A549 (cell line): ENCODE measurements around the gene KIFC3. TPM values are rescaled to one million over a fixed set of nuclear protein-coding genes. Genes with fewer than 3 reads are reported as not detected.
"Not testable (repeated sequence)": the region's sequence is repeated elsewhere in the genome, so short reads cannot be mapped to it uniquely, and the experiment has no call there.

Experiments
- ATAC-seq, 2 experiments: fragments of 200-7000 bp in 1 of 2; fragments of >200 bp in 1 of 2; cut with Nextera tagmentation in 1 of 2; cut with Tn5 transposase in 1 of 2; 3 replicates each; pipeline versions ENCODE4 v1.8.0 to v1.9.1; 2018 to 2020; ENCODE audit warnings: mild to moderate bottlenecking in 1 of 2, moderate library complexity in 1 of 2
- CTCF ChIA-PET: fragments of 300-600 bp; sonication (Branson Sonifier 250); formaldehyde crosslinking; extraction: SDS; loops from one replicate; lab custom pipeline; 2021; ENCODE audit warnings: antibody characterized with exemption, inconsistent platforms; lab: Yijun Ruan, JAX
- POLR2A ChIA-PET: fragments of 350-600 bp; formaldehyde crosslinking; extraction: SDS; loops from one replicate; lab custom pipeline; 2021; ENCODE audit warnings: antibody characterized with exemption, inconsistent platforms; lab: Yijun Ruan, JAX
- DNase-seq, 2 experiments: peaks; one replicate each; pipeline versions ENCODE4 v3.0.0 to v3.0.0-alpha.2; 2011 to 2016; ENCODE audit warnings: low read depth in 1 of 2, low spot score in 1 of 2
- FAIRE-seq: peaks from 2 replicates; lab custom pipeline; 2011; peaks lifted over from hg19 to GRCh38; lab: Jason Lieb, UNC
- H3K27ac ChIP-seq, 2 experiments: fragments of >200 bp; sonication (Bioruptor Twin); formaldehyde crosslinking; 3 replicates each; pipeline ENCODE4 v1.5.1; 2016 to 2017
- H3K4me1 ChIP-seq: fragments of >200 bp; sonication (Bioruptor Twin); formaldehyde crosslinking; 3 replicates; pipeline ENCODE4 v1.6.1; 2016
- H3K4me2 ChIP-seq: fragments of >200 bp; sonication (Bioruptor Twin); formaldehyde crosslinking; 3 replicates; pipeline ENCODE4 v1.6.1; 2016
- H3K4me3 ChIP-seq: fragments of >200 bp; sonication (Bioruptor Twin); formaldehyde crosslinking; 3 replicates; pipeline ENCODE4 v1.5.1; 2016
- H3K9me3 ChIP-seq: fragments of >200 bp; sonication (Bioruptor Twin); formaldehyde crosslinking; 3 replicates; pipeline ENCODE4 v1.6.1; 2016
- BHLHE40 ChIP-seq: IDR thresholded peaks from 2 replicates; pipeline ENCODE4 v1.6.1; 2012; ENCODE audit warnings: low read depth, low read length, inconsistent platforms
- CEBPB ChIP-seq, 2 experiments: fragments of >200 bp in 1 of 2; sonication (Bioruptor Twin) in 1 of 2; formaldehyde crosslinking in 1 of 2; IDR thresholded peaks; 2 replicates each; pipeline ENCODE4 v1.6.1; 2012 to 2016
- FOSB ChIP-seq: fragments of 250-450 bp; sonication (Bioruptor Pico); IDR thresholded peaks from 2 replicates; pipeline ENCODE4 v1.5.0; 2020; ENCODE audit warnings: mild to moderate bottlenecking, moderate library complexity
- FOSL2 ChIP-seq, 2 experiments: fragments of 450-650 bp in 1 of 2; fragments of >200 bp in 1 of 2; sonication (Bioruptor Twin) in 1 of 2; formaldehyde crosslinking; IDR thresholded peaks; 2 replicates each; pipeline versions ENCODE4 v1.5.0 to v1.6.1; 2016 to 2020; ENCODE audit warnings: mild to moderate bottlenecking in 1 of 2, moderate library complexity in 1 of 2
- FOXS1 ChIP-seq: fragments of 250-450 bp; sonication (Bioruptor Pico); IDR thresholded peaks from 2 replicates; pipeline ENCODE4 v1.5.0; 2020; ENCODE audit warnings: mild to moderate bottlenecking, moderate library complexity
- HOXA7 ChIP-seq: fragments of 250-450 bp; sonication (Bioruptor Pico); IDR thresholded peaks from 2 replicates; pipeline ENCODE4 v1.5.0; 2020; ENCODE audit warnings: mild to moderate bottlenecking, moderate library complexity
- JUN ChIP-seq, 2 experiments: fragments of >200 bp; sonication (Bioruptor Twin); formaldehyde crosslinking; IDR thresholded peaks; 2 replicates in 1 of 2; 3 replicates in 1 of 2; pipeline ENCODE4 v1.6.1; 2016 to 2017
- KDM5A ChIP-seq: fragments of 200-600 bp; sonication (generic); IDR thresholded peaks from 2 replicates; pipeline ENCODE4 v1.6.1; 2016; ENCODE audit warnings: antibody characterized with exemption, mild to moderate bottlenecking
- MAFK ChIP-seq: fragments of 450-650 bp; IDR thresholded peaks from 2 replicates; pipeline ENCODE4 v1.6.1; 2014; ENCODE audit not compliant: partially characterized antibody
- NPAS2 ChIP-seq: fragments of 250-450 bp; sonication (Bioruptor Pico); IDR thresholded peaks from 2 replicates; pipeline ENCODE4 v1.8.0; 2022; ENCODE audit warnings: mild to moderate bottlenecking, moderate library complexity, borderline replicate concordance
- POLR2A ChIP-seq: IDR thresholded peaks from 2 replicates; pipeline ENCODE4 v1.6.1; 2012; ENCODE audit warnings: mild to moderate bottlenecking, low read length
- RAD21 ChIP-seq, 2 experiments: fragments of >200 bp in 1 of 2; sonication (Bioruptor Twin) in 1 of 2; formaldehyde crosslinking in 1 of 2; IDR thresholded peaks in 1 of 2; conservative IDR thresholded peaks in 1 of 2; 2 replicates in 1 of 2; 3 replicates in 1 of 2; pipeline ENCODE4 v1.6.1; 2012 to 2018; ENCODE audit warnings: inconsistent platforms in 1 of 2
- RCOR1 ChIP-seq: fragments of 150-350 bp; IDR thresholded peaks from 2 replicates; pipeline ENCODE4 v1.6.1; 2014; ENCODE audit warnings: antibody characterized with exemption, low read length, low read depth
- SREBF2 ChIP-seq: fragments of 450-650 bp; IDR thresholded peaks from 2 replicates; pipeline ENCODE4 v1.6.1; 2014; ENCODE audit warnings: mild to moderate bottlenecking, moderate library complexity
- ZC3H11A ChIP-seq: fragments of 450-650 bp; IDR thresholded peaks from 2 replicates; pipeline ENCODE4 v1.6.1; 2014; ENCODE audit warnings: antibody characterized with exemption, mild to moderate bottlenecking
- ZSCAN20 ChIP-seq: fragments of 250-450 bp; sonication (Bioruptor Pico); IDR thresholded peaks from 2 replicates; pipeline ENCODE4 v1.8.0; 2022; ENCODE audit warnings: mild to moderate bottlenecking, moderate library complexity
- WGBS: methylation state at CpG from one replicate; pipeline ENCODE4 v1.1.6; 2017; ENCODE audit errors: missing lambda C conversion rate; 5-methylcytosine and 5-hydroxymethylcytosine counted together
- polyA plus RNA-seq, 4 experiments: library from polyadenylated mRNA; depleted of rRNA in 3 of 4; stranded (reverse); fragments of >200 nt; fragmentation: RNase III in 1 of 4; extraction: RNeasy Plus Mini Kit Qiagen cat#74134 plus additional on column Dnase treatment in 1 of 4; gene quantifications; 2 replicates in 3 of 4; 3 replicates in 1 of 4; pipeline ENCODE4 v1.2.3, GENCODE V29; 2011 to 2017
- TF ChIP-seq, protein P1 (sequence below): fragments of 450-650 bp; IDR thresholded peaks from 2 replicates; pipeline ENCODE4 v1.6.1; 2014; ENCODE audit warnings: antibody characterized with exemption
- TF ChIP-seq, protein P2 (sequence below): fragments of >200 bp; sonication (Bioruptor Twin); formaldehyde crosslinking; IDR thresholded peaks from 3 replicates; pipeline ENCODE4 v1.5.1; 2016
- TF ChIP-seq, protein P3 (sequence below): IDR thresholded peaks from 2 replicates; pipeline ENCODE4 v1.6.1; 2012; ENCODE audit warnings: low read depth, borderline replicate concordance
- TF ChIP-seq, protein P4 (sequence below): fragments of 250-450 bp; sonication (Bioruptor Pico); IDR thresholded peaks from 2 replicates; pipeline ENCODE4 v1.5.0; 2020; ENCODE audit warnings: low read depth, mild to moderate bottlenecking, moderate library complexity

The KIFC3 gene
- polyA plus RNA-seq, 2 of the 4 experiments (the other 2 are of a cell fraction) = 128 to 178 TPM

DNA sequence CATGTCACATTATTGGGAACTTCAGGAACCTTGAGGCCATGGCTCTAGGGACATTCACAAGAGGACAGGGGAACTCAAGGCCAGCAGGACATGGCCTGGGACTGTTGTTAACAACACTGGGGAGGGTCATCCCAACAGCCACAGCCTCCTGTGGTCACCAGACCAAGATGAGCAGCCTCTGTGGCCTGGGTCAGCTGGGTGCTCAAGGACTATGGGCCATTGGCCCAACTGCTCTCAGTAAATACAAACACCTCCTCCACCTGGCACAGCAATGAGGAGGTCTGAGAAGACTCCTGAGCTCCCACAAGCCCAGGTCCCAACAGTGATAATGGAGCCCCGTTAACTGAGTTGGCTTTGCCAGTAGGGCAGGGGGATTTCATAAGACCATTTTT, 20.9 kb downstream of the KIFC3 start (continued):
- TF ChIP-seq, protein P1, sequence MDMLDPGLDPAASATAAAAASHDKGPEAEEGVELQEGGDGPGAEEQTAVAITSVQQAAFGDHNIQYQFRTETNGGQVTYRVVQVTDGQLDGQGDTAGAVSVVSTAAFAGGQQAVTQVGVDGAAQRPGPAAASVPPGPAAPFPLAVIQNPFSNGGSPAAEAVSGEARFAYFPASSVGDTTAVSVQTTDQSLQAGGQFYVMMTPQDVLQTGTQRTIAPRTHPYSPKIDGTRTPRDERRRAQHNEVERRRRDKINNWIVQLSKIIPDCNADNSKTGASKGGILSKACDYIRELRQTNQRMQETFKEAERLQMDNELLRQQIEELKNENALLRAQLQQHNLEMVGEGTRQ = no peak
- no peak for TF ChIP-seq SREBF2
- TF ChIP-seq MAFK = no peak

DNA sequence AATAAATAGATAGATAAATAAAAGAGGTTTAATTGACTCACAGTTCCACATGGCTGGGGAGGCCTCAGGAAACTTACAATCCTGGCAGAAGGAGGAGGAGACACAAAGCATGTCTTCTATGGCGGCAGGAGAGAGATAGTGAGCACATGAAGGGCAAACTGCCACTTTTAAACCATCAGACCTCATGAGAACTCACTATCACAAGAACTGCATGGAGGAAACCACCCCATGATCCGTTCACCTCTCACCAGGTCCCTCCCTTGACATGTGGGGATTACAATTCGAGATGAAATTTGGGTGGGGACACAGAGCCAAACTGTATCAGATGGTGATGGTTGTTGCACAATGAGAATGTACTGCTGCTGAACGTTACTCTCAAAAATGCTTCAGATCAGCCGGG, 22.5 kb downstream of the KIFC3 start:
- CTCF ChIA-PET, H3K4me3 ChIP-seq, POLR2A ChIA-PET, DNase-seq, FAIRE-seq, ATAC-seq, H3K9me3 ChIP-seq: not testable (repeated sequence)
- TF ChIP-seq CEBPB (IDR thresholded peaks at IDR 0.05) = 0 out of 4 replicates have a peak, but pooled peaks of 1 of the 2 experiments have one; percentile 16
- H3K4me1 ChIP-seq = peaks cover 75% of the 10 kb centered on the region
- WGBS = 81% methylated on average over 5 of the region's 5 CpGs
- H3K4me2 ChIP-seq = peak overlapping the region; percentile 20; the same call in 1 of the 3 replicates
- H3K27ac ChIP-seq = peak overlapping the region; percentile 32 to 74; a peak in 5 of 6 replicates

DNA sequence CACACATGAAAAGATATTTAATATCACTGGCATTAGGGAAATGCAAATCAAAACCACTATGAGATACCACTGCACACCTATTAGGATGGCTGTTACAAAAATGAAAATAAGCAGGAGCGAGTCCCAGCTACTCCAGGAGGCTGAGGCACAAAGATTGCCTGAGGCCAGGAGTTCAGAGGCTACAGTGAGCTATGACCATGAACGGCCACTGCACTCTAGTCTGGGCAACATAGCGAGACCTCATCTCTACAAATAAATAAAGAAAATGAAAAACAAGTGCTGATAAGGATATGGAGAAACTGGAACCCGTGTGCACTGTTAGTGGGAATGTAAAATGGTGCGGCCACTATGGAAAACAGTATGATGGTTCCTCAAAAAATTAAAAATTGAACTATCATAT, 23.6 kb downstream of the KIFC3 start:
- FAIRE-seq = no peak
- POLR2A ChIA-PET = interaction anchor here (1.3 kb wide), 1 partner anchor 8 kb away, joined by 3 read pairs; no protein-coding TSS in a partner anchor
- 76% methylated on average over 5 of the region's 5 CpGs for WGBS

DNA sequence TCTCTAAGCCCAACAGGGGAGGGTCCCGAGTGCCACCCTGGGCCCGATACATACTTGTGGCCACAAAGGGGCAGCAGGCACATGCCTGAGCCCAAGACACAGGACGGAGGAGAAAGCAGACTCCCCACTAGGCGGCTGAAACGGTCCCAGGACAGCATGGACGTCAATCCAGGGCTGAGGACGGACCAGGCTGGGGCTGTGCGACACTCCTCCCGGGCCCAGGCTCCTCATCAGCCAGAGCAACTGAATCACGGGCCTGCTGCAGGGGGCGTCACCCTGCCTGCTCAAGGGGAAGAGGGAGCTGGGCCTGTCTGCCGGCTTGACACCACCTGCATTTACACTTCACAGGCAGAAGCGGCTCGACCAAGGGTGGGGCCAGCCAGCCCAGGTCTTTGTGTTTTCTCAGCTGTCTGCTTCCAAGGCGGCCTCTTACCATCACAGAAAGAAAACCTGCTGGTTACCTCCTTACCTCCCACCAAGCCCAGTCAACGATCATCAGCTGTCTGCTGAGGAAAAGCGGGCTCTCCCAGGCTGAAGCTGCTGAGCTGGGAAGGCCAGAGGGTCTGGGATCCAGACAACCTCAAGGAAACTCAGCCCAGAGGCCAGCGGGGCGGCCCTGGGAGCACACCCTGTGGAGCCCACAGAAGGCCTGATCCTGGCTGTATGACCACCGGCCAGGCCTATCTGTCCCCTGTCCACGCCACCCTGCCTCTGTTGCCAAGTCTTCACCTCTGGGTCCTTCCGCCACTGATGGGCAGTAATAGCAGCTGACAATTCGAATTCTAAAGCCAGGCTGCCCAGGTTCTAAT, 26.4 kb downstream of the KIFC3 start:
- DNase-seq (peak in 1 of 2 experiments; percentile 60), FAIRE-seq (no peak), ATAC-seq (peak; percentile 21 to 74; a peak in 4 of 6 replicates)
- no peak overlapping the region for H3K4me3 ChIP-seq
- no peak overlapping the region for H3K4me2 ChIP-seq
- WGBS = 80% methylated on average over 12 of the region's 23 CpGs
- peaks cover 56% of the 10 kb centered on the region for H3K4me1 ChIP-seq
- H3K27ac ChIP-seq = peak overlapping the region in 1 of 2 experiments; percentile 75; a peak in 3 of 6 replicates
- ChIA-PET CTCF (interaction anchor here (0.8 to 2.3 kb wide), 7 partner anchors 13 to 88 kb away, joined by 3 to 10 read pairs (median 4); no protein-coding TSS in a partner anchor), POLR2A (no interaction called here)
- TF ChIP-seq RAD21 (conservative IDR thresholded peaks at IDR 0.05 in 1 of 2, IDR thresholded peaks at IDR 0.05 in 1 of 2) = peak in 1 of 2 experiments; percentile 41; a peak in 1 of 5 replicates
- TF ChIP-seq RCOR1 = no peak
- H3K9me3 ChIP-seq = no peaks in the 10 kb centered on the region

More for the DNA sequence above, 23.6 kb downstream of the KIFC3 start:
- Histone ChIP-seq H3K27ac (peak overlapping the region; percentile 44 to 74; a peak in 5 of 6 replicates), H3K4me1 (peaks cover 74% of the 10 kb centered on the region), H3K4me3 (no peak overlapping the region), H3K9me3 (no peaks in the 10 kb centered on the region), H3K4me2 (peak overlapping the region; percentile 20; the same call in 2 of the 3 replicates)
- TF ChIP-seq FOXS1 (no peak), NPAS2 (CRISPR knock-in tag) (no peak), ZSCAN20 (CRISPR knock-in tag) (no peak), BHLHE40 (no peak), FOSB (CRISPR knock-in tag) (no peak), ZC3H11A (no peak)
- CTCF ChIA-PET = interaction anchor here (1.1 to 1.3 kb wide), 2 partner anchors 8 to 23 kb away, joined by 3 to 4 read pairs; partner anchors contain the start of gene KIFC3
- ATAC-seq = no peak
- DNase-seq = no peak

DNA sequence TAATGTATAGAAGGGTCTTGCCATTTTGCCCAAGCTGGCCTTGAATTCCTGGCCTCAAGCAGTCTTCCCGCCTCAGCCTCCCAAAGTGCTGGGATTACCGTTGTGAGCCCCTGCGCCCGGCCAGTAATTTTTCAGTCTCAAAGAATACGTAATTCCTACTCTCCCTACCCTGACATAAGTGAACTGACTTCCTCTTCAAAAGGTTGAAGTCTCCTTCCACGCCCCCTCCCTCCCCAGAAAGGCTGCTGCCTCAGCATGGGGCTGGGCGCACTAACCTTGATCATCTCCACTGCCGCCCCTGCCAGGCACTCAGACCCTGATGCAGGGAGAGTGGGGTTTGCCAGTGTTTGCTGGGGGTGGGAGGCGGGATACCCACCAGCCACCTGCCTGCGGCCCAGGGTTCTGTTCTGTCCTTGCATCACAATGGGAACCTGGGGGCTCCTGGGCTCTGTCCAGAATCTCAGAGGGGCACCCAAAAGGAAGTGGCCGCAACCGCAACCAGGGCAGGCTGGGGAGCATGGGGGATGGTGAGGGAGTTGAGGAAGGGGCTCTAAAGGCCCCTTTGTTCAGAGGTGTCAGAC, 27.5 kb downstream of the KIFC3 start:
- Histone ChIP-seq H3K27ac (peak overlapping the region in 1 of 2 experiments; percentile 75; a peak in 3 of 6 replicates), H3K4me2 (no peak overlapping the region), H3K4me1 (peaks cover 51% of the 10 kb centered on the region), H3K4me3 (no peak overlapping the region)
- FAIRE-seq = no peak
- ATAC-seq = no peak
- TF ChIP-seq FOSL2 (IDR thresholded peaks at IDR 0.05) = no peak
- no peak for TF ChIP-seq FOSL2 (CRISPR knock-in tag; IDR thresholded peaks at IDR 0.05)
- TF ChIP-seq, protein P2, sequence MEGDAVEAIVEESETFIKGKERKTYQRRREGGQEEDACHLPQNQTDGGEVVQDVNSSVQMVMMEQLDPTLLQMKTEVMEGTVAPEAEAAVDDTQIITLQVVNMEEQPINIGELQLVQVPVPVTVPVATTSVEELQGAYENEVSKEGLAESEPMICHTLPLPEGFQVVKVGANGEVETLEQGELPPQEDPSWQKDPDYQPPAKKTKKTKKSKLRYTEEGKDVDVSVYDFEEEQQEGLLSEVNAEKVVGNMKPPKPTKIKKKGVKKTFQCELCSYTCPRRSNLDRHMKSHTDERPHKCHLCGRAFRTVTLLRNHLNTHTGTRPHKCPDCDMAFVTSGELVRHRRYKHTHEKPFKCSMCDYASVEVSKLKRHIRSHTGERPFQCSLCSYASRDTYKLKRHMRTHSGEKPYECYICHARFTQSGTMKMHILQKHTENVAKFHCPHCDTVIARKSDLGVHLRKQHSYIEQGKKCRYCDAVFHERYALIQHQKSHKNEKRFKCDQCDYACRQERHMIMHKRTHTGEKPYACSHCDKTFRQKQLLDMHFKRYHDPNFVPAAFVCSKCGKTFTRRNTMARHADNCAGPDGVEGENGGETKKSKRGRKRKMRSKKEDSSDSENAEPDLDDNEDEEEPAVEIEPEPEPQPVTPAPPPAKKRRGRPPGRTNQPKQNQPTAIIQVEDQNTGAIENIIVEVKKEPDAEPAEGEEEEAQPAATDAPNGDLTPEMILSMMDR = no peak
- TF ChIP-seq, protein P3, sequence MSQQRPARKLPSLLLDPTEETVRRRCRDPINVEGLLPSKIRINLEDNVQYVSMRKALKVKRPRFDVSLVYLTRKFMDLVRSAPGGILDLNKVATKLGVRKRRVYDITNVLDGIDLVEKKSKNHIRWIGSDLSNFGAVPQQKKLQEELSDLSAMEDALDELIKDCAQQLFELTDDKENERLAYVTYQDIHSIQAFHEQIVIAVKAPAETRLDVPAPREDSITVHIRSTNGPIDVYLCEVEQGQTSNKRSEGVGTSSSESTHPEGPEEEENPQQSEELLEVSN = no peak
- no peak for TF ChIP-seq KDM5A
- TF ChIP-seq HOXA7 (CRISPR knock-in tag) = no peak
- peak in 1 of 2 experiments; percentile 27; a peak in 1 of 5 replicates for TF ChIP-seq JUN (IDR thresholded peaks at IDR 0.05)
- TF ChIP-seq POLR2A = no peak
- TF ChIP-seq, protein P4, sequence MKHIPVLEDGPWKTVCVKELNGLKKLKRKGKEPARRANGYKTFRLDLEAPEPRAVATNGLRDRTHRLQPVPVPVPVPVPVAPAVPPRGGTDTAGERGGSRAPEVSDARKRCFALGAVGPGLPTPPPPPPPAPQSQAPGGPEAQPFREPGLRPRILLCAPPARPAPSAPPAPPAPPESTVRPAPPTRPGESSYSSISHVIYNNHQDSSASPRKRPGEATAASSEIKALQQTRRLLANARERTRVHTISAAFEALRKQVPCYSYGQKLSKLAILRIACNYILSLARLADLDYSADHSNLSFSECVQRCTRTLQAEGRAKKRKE (CRISPR knock-in tag) = no peak
- TF ChIP-seq, all 56 proteins: peak for 1
- WGBS = 94% methylated on average over 12 of the region's 12 CpGs
- no peaks in the 10 kb centered on the region for H3K9me3 ChIP-seq
- no peak for DNase-seq
- ChIA-PET CTCF (interaction anchor here (0.6 to 1.1 kb wide), 3 partner anchors 18 to 226 kb away, joined by 3 to 4 read pairs (median 3); no protein-coding TSS in a partner anchor), POLR2A (no interaction called here)
